GM18520 (cell line): ENCODE data around the gene TCAIM.
A peak's percentile ranks its signal among the peaks of the same experiment; 100 is the strongest.

Experiments used
- ATAC-seq: cut with Tn5 transposase; IDR thresholded peaks from one replicate; pipeline ENCODE4 v1.9.1; 2021; ENCODE audit not compliant: unreplicated experiment

Gene TCAIM

GRCh38 chr3:44338010-44338827 is at the start of gene TCAIM:
Gene TCAIM (plus strand): TSS chr3:44338766. CDS start chr3:44354783, 16,017 bp downstream.
- peak; percentile 87 for ATAC-seq

GRCh38 chr3:44289882-44290462 is 48.6 kb upstream of the TCAIM start:
- ATAC-seq, result no peak

GRCh38 chr3:44292276-44292675 is 46.3 kb upstream of the TCAIM start:
- ATAC-seq, result no peak

GRCh38 chr3:44292947-44293346 is 45.6 kb upstream of the TCAIM start:
- ATAC-seq, result no peak

- no peak for ATAC-seq
Measured at GRCh38 chr3:44297255-44297654, 41.3 kb upstream of the TCAIM start.

- no peak for ATAC-seq
Measured at GRCh38 chr3:44301746-44302145, 36.8 kb upstream of the TCAIM start.

- ATAC-seq, result no peak
Measured at GRCh38 chr3:44309500-44309899, 29.1 kb upstream of the TCAIM start.

- ATAC-seq, result no peak
Measured at GRCh38 chr3:44318891-44319311, 19.7 kb upstream of the TCAIM start.

- no peak for ATAC-seq
Measured at GRCh38 chr3:44321335-44321734, 17.2 kb upstream of the TCAIM start.

GRCh38 chr3:44323341-44323955 is 15.1 kb upstream of the TCAIM start:
- no peak for ATAC-seq

- ATAC-seq, result no peak
Measured at GRCh38 chr3:44324584-44324983, 14.0 kb upstream of the TCAIM start.

GRCh38 chr3:44326019-44326418 is 12.5 kb upstream of the TCAIM start:
- ATAC-seq, result no peak

- no peak for ATAC-seq
Measured at GRCh38 chr3:44326515-44326914, 12.1 kb upstream of the TCAIM start.

GRCh38 chr3:44329946-44330345 is 8.6 kb upstream of the TCAIM start:
- ATAC-seq, result no peak

- no peak for ATAC-seq
Measured at GRCh38 chr3:44330444-44330843, 8.1 kb upstream of the TCAIM start.

- no peak for ATAC-seq
Measured at GRCh38 chr3:44334326-44334725, 4.2 kb upstream of the TCAIM start.

- no peak for ATAC-seq
Measured at GRCh38 chr3:44337248-44337785, 1.2 kb upstream of the TCAIM start.

GRCh38 chr3:44338828-44339127 is 212 bp downstream of the TCAIM start:
- no peak for ATAC-seq

GRCh38 chr3:44339181-44340057 is 853 bp downstream of the TCAIM start:
- ATAC-seq, result no peak

GRCh38 chr3:44340058-44340395 is 1.5 kb downstream of the TCAIM start:
- ATAC-seq, result no peak

GRCh38 chr3:44342176-44342790 is 3.7 kb downstream of the TCAIM start:
- ATAC-seq, result no peak
